Activated T-helper 9 cell treated with anti-CD3 and anti-CD28 coated beads, Interleukin-2, amount 50 U/mL, for 16 hours (primary cell): ENCODE results near the gene ZNF229.
A peak's percentile ranks its signal among the peaks of the same experiment; 100 is the strongest.
"Not testable (repeated sequence)": the region's sequence is repeated elsewhere in the genome, so short reads cannot be mapped to it uniquely, and the experiment has no call there.

Source experiments
- DNase-seq: peaks from one replicate; pipeline ENCODE4 v3.0.0-alpha.2; 2020; ENCODE audit warnings: low read depth

The ZNF229 gene

GRCh38 chr19:44447916-44448674 is at the start of gene ZNF229:
Gene ZNF229, minus strand, starts transcription at chr19:44448472. Its CDS starts 5,625 bp downstream, at chr19:44442847.
- peak; percentile 19 for DNase-seq

GRCh38 chr19:44496711-44497110 is 48.4 kb upstream of the ZNF229 start:
- no peak for DNase-seq

- DNase-seq = no peak
Observed at GRCh38 chr19:44476559-44477408, 28.5 kb upstream of the ZNF229 start.

GRCh38 chr19:44468730-44469129 is 20.5 kb upstream of the ZNF229 start:
- DNase-seq = not testable (repeated sequence)

- DNase-seq = not testable (repeated sequence)
Observed at GRCh38 chr19:44462600-44463286, 14.5 kb upstream of the ZNF229 start.

GRCh38 chr19:44456016-44456415 is 7.7 kb upstream of the ZNF229 start:
- DNase-seq = not testable (repeated sequence)

- no peak for DNase-seq
Observed at GRCh38 chr19:44455100-44455499, 6.8 kb upstream of the ZNF229 start.

- no peak for DNase-seq
Observed at GRCh38 chr19:44452367-44452766, 4.1 kb upstream of the ZNF229 start.

GRCh38 chr19:44451687-44452086 is 3.4 kb upstream of the ZNF229 start:
- DNase-seq = no peak

GRCh38 chr19:44438441-44438840 is 9.8 kb downstream of the ZNF229 start:
- no peak for DNase-seq

GRCh38 chr19:44435441-44435840 is 12.8 kb downstream of the ZNF229 start:
- DNase-seq = no peak

GRCh38 chr19:44430956-44431355 is 17.3 kb downstream of the ZNF229 start:
- DNase-seq = no peak

- DNase-seq = not testable (repeated sequence)
Observed at GRCh38 chr19:44415553-44415952, 32.7 kb downstream of the ZNF229 start.

GRCh38 chr19:44401139-44402115 is 46.8 kb downstream of the ZNF229 start, which contains the start of gene ZNF285:
Gene ZNF285, minus strand, starts transcription at chr19:44401608. Its CDS starts 4,395 bp downstream, at chr19:44397213.
- peak; percentile 36 for DNase-seq

GRCh38 chr19:44389268-44389667 is 59.0 kb downstream of the ZNF229 start:
- not testable (repeated sequence) for DNase-seq
